ENCODE data around the gene KAT8. TPM values are rescaled to one million over a fixed set of nuclear protein-coding genes. Genes with fewer than 3 reads are reported as not detected.

The KAT8 gene
- total and polyA plus RNA-seq, 10 of the 15 experiments (the other 5 are each of a cell fraction or from before 2014, with no cell fraction given): 5.5 to 55.8 (median 39.6) TPM

- TF ChIP-seq MEF2B (IDR thresholded peaks at IDR 0.05; ENCODE audit: partially characterized antibody, poor library complexity, severe bottlenecking) (no peak), RB1 (IDR thresholded peaks at IDR 0.05; ENCODE audit: borderline replicate concordance) (peak; percentile 68; the same call in 1 of the 2 replicates), NFYB (IDR thresholded peaks at IDR 0.05; ENCODE audit: insufficient read depth, low read depth, low read length) (no peak), E4F1 (IDR thresholded peaks at IDR 0.05; ENCODE audit: borderline replicate concordance, partially characterized antibody) (peak; percentile 80), ZBTB33 (IDR thresholded peaks at IDR 0.05) (no peak), CBFB (IDR thresholded peaks at IDR 0.05; ENCODE audit: low read depth) (0 out of 2 replicates have a peak, but pooled peaks have one; percentile 39), SUPT20H (IDR thresholded peaks at IDR 0.05; ENCODE audit: borderline replicate concordance, control insufficient read depth, low read depth, low read length) (no peak), KAT2A (conservative IDR thresholded peaks at IDR 0.05; ENCODE audit: control insufficient read depth, low read depth, low read length) (no peak), ZNF622 (IDR thresholded peaks at IDR 0.05) (no peak), POLR2AphosphoS2 (IDR thresholded peaks at IDR 0.05; ENCODE audit: low read depth, low read length) (peak; percentile 94), ZSCAN29 (IDR thresholded peaks at IDR 0.05) (no peak), ZBTB4 (CRISPR knock-in tag; IDR thresholded peaks at IDR 0.05) (no peak), POLR2A (IDR thresholded peaks at IDR 0.05; ENCODE audit: low read depth, low read length) (peak; percentile 87), ZBTB40 (IDR thresholded peaks at IDR 0.05; ENCODE audit: borderline replicate concordance) (peak; percentile 99), JUNB (IDR thresholded peaks at IDR 0.05) (no peak), USF2 (IDR thresholded peaks at IDR 0.05; ENCODE audit: borderline replicate concordance, low read depth, low read length) (no peak)
Observed at GRCh38 chr16:31073970-31074813, 43.3 kb upstream of the KAT8 start, which contains the start of the genes ZNF646 and ZNF668 (continued).

Measured in GM12878 (cell line).